CD4-positive, alpha-beta memory T cell (primary cell): ENCODE data around the gene NDUFA6. TPM values are rescaled to one million over a fixed set of nuclear protein-coding genes. Genes with fewer than 3 reads are reported as not detected.
"Not testable (repeated sequence)": the region's sequence is repeated elsewhere in the genome, so short reads cannot be mapped to it uniquely, and the experiment has no call there.

ENCODE experiments used
- CTCF ChIA-PET: fragments of 350-600 bp; sonication (Branson Sonifier 250); formaldehyde crosslinking; loops from one replicate; lab custom pipeline; 2021; ENCODE audit warnings: inconsistent platforms; ENCODE audit not compliant: partially characterized antibody; lab: Charles Lee
- POLR2A ChIA-PET: fragments of 350-600 bp; sonication (Branson Sonifier 250); formaldehyde crosslinking; loops from one replicate; lab custom pipeline; 2021; ENCODE audit not compliant: partially characterized antibody; lab: Charles Lee
- DNase-seq, 5 donors: peaks; one replicate each; pipeline versions ENCODE4 v3.0.0 to v3.0.0-alpha.2; 2020 to 2022; ENCODE audit warnings: mixed read lengths in 1 of 5
- H3K27ac ChIP-seq: one replicate; pipeline ENCODE4 v1.7.0; 2013; ENCODE audit warnings: low read depth, low read length
- H3K27me3 ChIP-seq: 2 replicates; pipeline ENCODE4 v1.7.0; 2013; ENCODE audit warnings: mild to moderate bottlenecking, low read length, moderate library complexity; ENCODE audit not compliant: insufficient read depth
- H3K36me3 ChIP-seq: 2 replicates; pipeline ENCODE4 v1.7.0; 2013; ENCODE audit warnings: mild to moderate bottlenecking, low read length, moderate library complexity; ENCODE audit not compliant: insufficient read depth
- H3K4me1 ChIP-seq: 2 replicates; pipeline ENCODE4 v1.7.0; 2013; ENCODE audit warnings: mild to moderate bottlenecking, low read length, moderate library complexity; ENCODE audit not compliant: insufficient read depth
- H3K4me3 ChIP-seq, 2 donors: one replicate each; pipeline ENCODE4 v1.7.0; 2013; ENCODE audit warnings: low read length in 2 of 2, mild to moderate bottlenecking in 1 of 2
- H3K9me3 ChIP-seq, 2 donors: one replicate each; pipeline ENCODE4 v1.7.0; 2013; ENCODE audit warnings: low read length in 2 of 2, control low read depth in 1 of 2; ENCODE audit not compliant: control insufficient read depth in 1 of 2
- H3K27ac Mint-ChIP-seq, 7 donors: one replicate each; pipeline ENCODE4 v1.8.0; 2020 to 2021; ENCODE audit warnings: mixed read lengths in 7 of 7, mild to moderate bottlenecking in 6 of 7, inconsistent platforms in 3 of 7, moderate library complexity in 3 of 7
- H3K27me3 Mint-ChIP-seq, 2 donors: one replicate each; pipeline ENCODE4 v1.8.0; 2020 to 2021; ENCODE audit warnings: mixed read lengths in 2 of 2
- H3K36me3 Mint-ChIP-seq, 2 donors: one replicate each; pipeline ENCODE4 v1.8.0; 2020 to 2021; ENCODE audit warnings: mixed read lengths in 2 of 2, inconsistent platforms in 1 of 2, mild to moderate bottlenecking in 1 of 2
- H3K4me1 Mint-ChIP-seq, 4 donors: one replicate each; pipeline ENCODE4 v1.8.0; 2020 to 2021; ENCODE audit warnings: mixed read lengths in 4 of 4, mild to moderate bottlenecking in 1 of 4
- H3K4me3 Mint-ChIP-seq, 8 donors: one replicate each; pipeline ENCODE4 v1.8.0; 2020 to 2021; ENCODE audit warnings: mixed read lengths in 8 of 8, mild to moderate bottlenecking in 7 of 8, moderate library complexity in 6 of 8, inconsistent platforms in 3 of 8
- H3K9me3 Mint-ChIP-seq, 8 donors: one replicate each; pipeline ENCODE4 v1.8.0; 2020 to 2021; ENCODE audit warnings: mixed read lengths in 8 of 8, mild to moderate bottlenecking in 5 of 8, inconsistent platforms in 3 of 8, moderate library complexity in 1 of 8
- intact Hi-C: fragments of 100-400 bp; cut with micrococcal nuclease; formaldehyde crosslinking; loops from one replicate; pipeline ENCODE4 v1.15.1; 2023
- polyA plus RNA-seq, 2 donors: library from polyadenylated mRNA; unstranded; fragments of 300-500 nt; fragmentation: Illumina TruSeq; gene quantifications; one replicate each; pipeline ENCODE4 v1.2.3, GENCODE V29; 2021
- total RNA-seq, 2 experiments: library from RNA; stranded (reverse); gene quantifications; one replicate each; pipeline ENCODE4 v1.2.3, GENCODE V29; 2021

NDUFA6 gene
- total and polyA plus RNA-seq, 4 experiments from 2014 or later, result 42.1 to 153 (median 90.8) TPM

DNA sequence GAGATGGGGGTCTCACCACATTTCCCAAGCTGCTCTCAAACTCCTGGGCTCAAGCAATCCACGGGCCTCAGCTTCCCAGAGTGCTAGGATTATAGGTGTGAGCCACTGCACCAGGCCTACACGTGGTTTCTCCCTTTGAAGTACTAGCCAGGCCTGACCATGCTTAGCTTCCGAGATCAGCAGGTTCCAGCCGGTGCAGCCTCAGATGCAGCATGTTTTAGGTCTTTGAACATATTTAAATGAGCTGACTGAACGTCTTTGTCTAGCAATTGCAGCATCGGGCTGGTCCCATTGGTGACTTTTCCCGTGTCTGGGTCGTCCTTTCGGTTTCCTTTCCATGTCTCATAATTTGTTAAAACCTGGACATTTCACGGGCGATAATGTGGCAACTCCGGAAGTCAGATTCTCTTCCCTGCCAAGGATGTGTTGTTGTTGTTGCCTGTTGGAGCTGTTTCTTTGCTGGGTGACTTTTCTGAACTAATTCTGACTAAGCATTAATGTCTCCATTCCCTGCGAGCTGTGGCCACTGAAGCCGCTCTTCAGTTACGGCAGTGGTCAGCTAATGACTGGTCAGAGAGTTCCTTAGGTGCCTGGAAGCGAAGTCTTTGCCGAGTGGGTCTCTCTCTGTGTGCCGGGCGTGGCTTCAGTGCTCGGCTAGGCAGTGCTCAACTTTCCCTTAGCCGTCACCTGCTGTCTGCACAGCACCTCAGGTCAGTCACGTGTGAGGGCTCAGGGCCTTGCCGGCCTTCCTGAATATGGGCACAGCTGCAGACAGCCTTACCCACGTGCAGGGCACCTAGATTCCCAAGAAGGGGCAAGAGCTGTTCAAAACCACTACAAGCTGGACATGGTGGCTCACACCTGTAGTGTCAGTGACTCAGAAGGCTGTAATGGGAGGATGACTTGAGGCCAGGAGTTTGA lies 43.8 kb upstream of the NDUFA6 start:
- H3K9me3 Mint-ChIP-seq, result no peaks in the 10 kb centered on the region
- no peaks in the 10 kb centered on the region for H3K9me3 ChIP-seq
- no peak overlapping the region for H3K4me3 Mint-ChIP-seq
- POLR2A ChIA-PET, result interaction anchor here (1.0 to 1.3 kb wide), 2 partner anchors 55 to 304 kb away, joined by 3 read pairs; partner anchors contain the start of gene SMDT1
- H3K27me3 ChIP-seq, result no peaks in the 10 kb centered on the region
- CTCF ChIA-PET, result interaction anchor here (1.2 kb wide), 1 partner anchor 43 kb away, joined by 6 read pairs; the partner anchor contains the start of gene NDUFA6
- intact Hi-C loops, result no loop called here
- H3K4me1 ChIP-seq, result no peaks in the 10 kb centered on the region
- no peak overlapping the region for H3K27ac ChIP-seq
- H3K27me3 Mint-ChIP-seq, result no peaks in the 10 kb centered on the region
- peaks cover 5 to 6% of the 10 kb centered on the region in 2 donors for H3K36me3 Mint-ChIP-seq
- H3K36me3 ChIP-seq, result no peaks in the 10 kb centered on the region
- peaks cover 0 to 5% (median 4%) of the 10 kb centered on the region in 4 donors for H3K4me1 Mint-ChIP-seq
- DNase-seq, result no peak
- no peak overlapping the region for H3K4me3 ChIP-seq
- no peak overlapping the region for H3K27ac Mint-ChIP-seq

- Histone ChIP-seq H3K4me3 (no peak overlapping the region), H3K36me3 (no peaks in the 10 kb centered on the region), H3K27ac (no peak overlapping the region), H3K4me1 (no peaks in the 10 kb centered on the region), H3K9me3 (no peaks in the 10 kb centered on the region), H3K27me3 (no peaks in the 10 kb centered on the region)
- Mint-ChIP-seq H3K27ac (peak overlapping the region in 3 of 7 donors; percentile 43 to 72 (median 61)), H3K9me3 (no peaks in the 10 kb centered on the region), H3K27me3 (no peaks in the 10 kb centered on the region), H3K36me3 (no peaks in the 10 kb centered on the region), H3K4me1 (peaks cover 0 to 5% (median 4%) of the 10 kb centered on the region in 4 donors), H3K4me3 (peak overlapping the region in 1 of 8 donors; percentile 48)
- POLR2A ChIA-PET, result interaction anchor here (1.0 kb wide), 1 partner anchor 70 kb away, joined by 3 read pairs; no protein-coding TSS in a partner anchor
- CTCF ChIA-PET, result no interaction called here
- intact Hi-C loops, result no loop called here
- DNase-seq, result no peak
Observed at GRCh38 chr22:42132457-42132856, 41.9 kb upstream of the NDUFA6 start.

DNA sequence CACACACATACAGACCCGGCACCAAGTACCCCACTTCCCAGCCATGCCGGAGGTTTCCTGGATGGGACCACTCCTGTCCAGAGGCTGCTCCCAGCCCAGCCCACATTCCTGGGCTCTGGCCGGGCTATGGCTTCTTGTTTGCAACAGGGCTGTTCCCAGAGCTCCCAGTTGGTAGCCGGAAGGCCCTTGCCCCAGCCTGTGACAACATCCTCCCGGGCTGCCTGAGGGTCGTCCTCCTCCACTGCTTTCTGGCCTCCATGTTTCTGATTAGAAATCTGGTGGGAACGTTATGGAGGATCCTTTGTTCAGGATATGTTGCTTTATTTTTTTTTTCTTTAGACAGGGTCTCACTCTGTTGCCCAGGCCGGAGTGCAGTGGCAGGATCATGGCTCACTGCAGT lies 41.0 kb upstream of the NDUFA6 start:
- ChIA-PET POLR2A (interaction anchor here (0.8 to 1.0 kb wide), 2 partner anchors 71 to 147 kb away, joined by 3 read pairs; no protein-coding TSS in a partner anchor), CTCF (no interaction called here)
- no peaks in the 10 kb centered on the region for H3K9me3 ChIP-seq
- H3K4me3 ChIP-seq, result no peak overlapping the region
- Mint-ChIP-seq H3K4me3 (no peak overlapping the region), H3K27ac (peak overlapping the region in 3 of 7 donors; percentile 10 to 57 (median 55)), H3K27me3 (no peaks in the 10 kb centered on the region), H3K4me1 (peaks cover 0 to 5% (median 4%) of the 10 kb centered on the region in 4 donors), H3K36me3 (no peaks in the 10 kb centered on the region), H3K9me3 (no peaks in the 10 kb centered on the region)
- H3K36me3 ChIP-seq, result no peaks in the 10 kb centered on the region
- H3K4me1 ChIP-seq, result no peaks in the 10 kb centered on the region
- intact Hi-C loops, result no loop called here
- no peak for DNase-seq
- H3K27ac ChIP-seq, result no peak overlapping the region
- H3K27me3 ChIP-seq, result no peaks in the 10 kb centered on the region

GRCh38 chr22:42130639-42131431 lies 40.3 kb upstream of the NDUFA6 start, which contains the start of gene CYP2D6:
TSS of gene CYP2D6 (minus strand) at chr22:42130810. CDS start at chr22:42130791, 19 bp downstream.
- H3K36me3 Mint-ChIP-seq, H3K4me3 ChIP-seq, H3K27me3 ChIP-seq, H3K9me3 Mint-ChIP-seq, H3K27ac ChIP-seq, H3K9me3 ChIP-seq, H3K36me3 ChIP-seq, DNase-seq, H3K4me1 ChIP-seq, intact Hi-C loops, H3K4me3 Mint-ChIP-seq, H3K4me1 Mint-ChIP-seq, CTCF ChIA-PET, H3K27me3 Mint-ChIP-seq: not testable (repeated sequence)
- H3K27ac Mint-ChIP-seq, result peak within 1 kb of the TSS in 4 of 7 donors; percentile 52 to 75 (median 56)
- POLR2A ChIA-PET, result interaction anchor here (0.8 kb wide), 1 partner anchor 148 kb away, joined by 3 read pairs; no protein-coding TSS in a partner anchor

- CTCF ChIA-PET, H3K36me3 Mint-ChIP-seq, intact Hi-C loops, POLR2A ChIA-PET, H3K27me3 Mint-ChIP-seq, H3K27ac ChIP-seq, H3K4me3 ChIP-seq, H3K27me3 ChIP-seq, H3K9me3 ChIP-seq, H3K4me1 ChIP-seq, H3K4me1 Mint-ChIP-seq, DNase-seq, H3K36me3 ChIP-seq, H3K4me3 Mint-ChIP-seq, H3K9me3 Mint-ChIP-seq: not testable (repeated sequence)
- peak overlapping the region in 2 of 7 donors; percentile 52 to 75 for H3K27ac Mint-ChIP-seq
Observed at GRCh38 chr22:42130182-42130581, 39.6 kb upstream of the NDUFA6 start.

DNA sequence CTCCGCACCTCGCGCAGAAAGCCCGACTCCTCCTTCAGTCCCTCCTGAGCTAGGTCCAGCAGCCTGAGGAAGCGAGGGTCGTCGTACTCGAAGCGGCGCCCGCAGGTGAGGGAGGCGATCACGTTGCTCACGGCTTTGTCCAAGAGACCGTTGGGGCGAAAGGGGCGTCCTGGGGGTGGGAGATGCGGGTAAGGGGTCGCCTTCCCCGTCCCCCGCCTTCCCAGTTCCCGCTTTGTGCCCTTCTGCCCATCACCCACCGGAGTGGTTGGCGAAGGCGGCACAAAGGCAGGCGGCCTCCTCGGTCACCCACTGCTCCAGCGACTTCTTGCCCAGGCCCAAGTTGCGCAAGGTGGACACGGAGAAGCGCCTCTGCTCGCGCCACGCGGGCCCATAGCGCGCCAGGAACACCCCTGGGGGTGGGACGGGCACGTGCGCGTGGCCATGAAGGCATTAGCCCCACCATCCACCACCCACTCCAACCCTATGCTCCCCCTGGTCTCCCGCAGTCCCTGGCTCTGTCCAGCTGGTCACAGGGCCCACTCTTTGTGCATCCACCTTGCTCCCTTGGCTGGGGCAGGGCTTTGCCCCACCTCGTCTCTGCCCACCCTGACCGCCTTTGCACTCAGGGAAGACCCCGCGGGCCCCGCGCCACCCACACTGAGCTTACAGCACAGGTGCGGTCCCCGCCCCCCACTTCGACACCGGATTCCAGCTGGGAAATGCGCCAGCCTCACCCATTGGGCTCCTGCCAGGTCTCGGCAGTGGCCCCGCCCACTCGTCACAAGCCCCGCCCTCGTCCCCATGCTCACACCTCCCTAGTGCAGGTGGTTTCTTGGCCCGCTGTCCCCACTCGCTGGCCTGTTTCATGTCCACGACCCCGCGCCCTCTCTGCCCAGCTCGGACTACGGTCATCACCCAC lies 38.5 kb upstream of the NDUFA6 start:
- DNase-seq, H3K4me3 Mint-ChIP-seq, H3K4me1 Mint-ChIP-seq, H3K4me3 ChIP-seq, H3K9me3 ChIP-seq, H3K9me3 Mint-ChIP-seq, H3K36me3 ChIP-seq, H3K4me1 ChIP-seq, H3K27me3 ChIP-seq, H3K27me3 Mint-ChIP-seq, CTCF ChIA-PET, H3K36me3 Mint-ChIP-seq, H3K27ac ChIP-seq, intact Hi-C loops, POLR2A ChIA-PET: not testable (repeated sequence)
- H3K27ac Mint-ChIP-seq, result peak overlapping the region in 1 of 7 donors; percentile 35
